ENCODE results near the gene ROBO1.

ROBO1 gene

DNA sequence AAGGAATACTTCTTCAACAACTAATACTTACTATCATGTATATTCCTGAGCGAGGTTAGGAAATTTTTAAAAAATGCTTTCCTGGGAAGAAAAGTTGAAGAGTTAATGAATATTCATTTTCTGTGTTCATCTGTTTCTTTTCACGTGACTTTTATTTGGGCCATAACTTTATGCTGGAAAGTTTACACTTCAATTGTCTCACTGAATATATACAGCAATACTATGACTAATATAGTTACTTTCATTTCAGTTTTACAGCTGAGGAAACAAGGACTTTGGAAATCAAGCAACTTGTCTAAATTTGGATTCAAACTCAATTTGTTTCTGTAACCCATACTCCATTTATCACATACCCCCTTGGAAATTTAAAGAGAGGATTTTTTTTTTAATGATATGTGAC is 894.2 kb downstream of the ROBO1 start:
- DNase-seq (ENCODE audit: low read depth) = no peak

DNA sequence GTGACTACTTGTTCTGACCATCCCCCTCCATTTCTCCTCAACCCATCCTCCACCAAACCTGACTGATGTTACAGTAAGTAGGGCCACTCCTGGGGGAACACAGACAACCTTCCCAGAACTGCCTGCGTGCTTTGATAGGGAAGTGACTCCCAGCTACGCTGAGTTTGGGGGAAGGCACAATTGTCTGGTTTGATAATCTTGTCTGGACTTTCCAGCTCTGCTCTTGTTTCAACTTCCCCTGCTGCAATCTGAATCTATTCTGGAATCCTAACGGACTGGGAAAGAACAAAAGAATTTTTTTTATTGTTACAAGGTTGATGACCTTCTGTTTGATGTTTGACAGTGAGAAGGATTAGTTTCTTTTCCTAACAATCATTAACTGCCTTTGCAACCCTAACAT is 895.6 kb downstream of the ROBO1 start:
- DNase-seq (ENCODE audit: low read depth) = no peak

DNA sequence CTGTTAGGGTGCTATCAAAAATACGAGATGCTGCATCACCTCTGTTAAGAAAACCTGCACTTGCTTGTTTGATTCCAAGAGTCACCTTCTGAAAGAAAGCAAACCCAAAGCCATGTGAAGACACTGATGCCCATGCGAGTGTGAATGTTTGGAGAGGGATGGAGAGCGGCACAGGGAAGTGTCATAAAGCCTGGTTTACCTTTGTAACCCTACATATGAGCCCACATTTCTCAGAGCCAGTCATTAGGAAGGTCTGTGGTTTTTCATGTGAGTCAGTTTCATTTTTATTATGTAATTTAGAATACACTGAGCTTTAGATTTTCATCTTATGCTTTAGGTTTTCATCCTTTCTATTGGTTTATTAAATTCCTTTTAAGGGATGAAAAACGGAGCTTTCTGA is 896.8 kb downstream of the ROBO1 start:
- DNase-seq (ENCODE audit: low read depth) = no peak

DNA sequence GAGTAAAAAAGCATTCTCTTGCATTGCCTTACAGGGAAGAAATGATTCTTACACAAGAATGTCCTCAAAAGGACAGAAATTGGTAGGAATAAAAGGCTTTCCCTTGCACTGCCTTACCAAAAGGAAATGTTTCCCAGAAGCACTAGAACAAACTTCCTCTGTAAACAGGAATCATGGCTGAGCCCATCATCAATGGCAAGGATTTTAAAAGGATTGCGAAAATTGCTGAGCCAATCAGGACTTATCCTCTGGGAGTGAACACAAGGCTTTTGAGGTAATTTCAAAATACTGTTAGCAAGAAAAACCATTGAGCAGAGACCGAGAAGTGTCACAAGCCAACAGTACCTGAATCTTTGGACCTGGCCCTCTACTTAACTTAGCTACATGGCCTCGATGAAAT is 897.3 kb downstream of the ROBO1 start:
- no peak for DNase-seq (ENCODE audit: low read depth)

DNA sequence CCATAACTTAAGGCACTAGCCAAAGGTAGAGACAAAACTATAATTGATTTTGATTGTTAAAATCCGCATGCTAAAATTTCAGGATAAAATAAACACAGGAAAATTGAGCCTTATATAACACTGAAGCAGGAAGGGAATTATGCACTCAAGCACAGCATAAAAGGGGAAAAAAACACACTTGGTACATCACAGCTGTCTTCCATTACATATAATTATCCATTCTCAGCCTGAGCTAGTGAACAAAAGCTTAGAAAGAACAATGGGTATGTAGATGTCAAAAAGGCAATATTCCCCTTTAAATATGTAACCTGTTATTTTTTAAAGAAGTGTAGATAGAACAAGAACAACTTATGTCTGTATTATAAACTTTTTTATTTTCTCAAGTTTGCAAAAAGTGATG is 899.2 kb downstream of the ROBO1 start:
- DNase-seq (ENCODE audit: low read depth) = no peak

DNA sequence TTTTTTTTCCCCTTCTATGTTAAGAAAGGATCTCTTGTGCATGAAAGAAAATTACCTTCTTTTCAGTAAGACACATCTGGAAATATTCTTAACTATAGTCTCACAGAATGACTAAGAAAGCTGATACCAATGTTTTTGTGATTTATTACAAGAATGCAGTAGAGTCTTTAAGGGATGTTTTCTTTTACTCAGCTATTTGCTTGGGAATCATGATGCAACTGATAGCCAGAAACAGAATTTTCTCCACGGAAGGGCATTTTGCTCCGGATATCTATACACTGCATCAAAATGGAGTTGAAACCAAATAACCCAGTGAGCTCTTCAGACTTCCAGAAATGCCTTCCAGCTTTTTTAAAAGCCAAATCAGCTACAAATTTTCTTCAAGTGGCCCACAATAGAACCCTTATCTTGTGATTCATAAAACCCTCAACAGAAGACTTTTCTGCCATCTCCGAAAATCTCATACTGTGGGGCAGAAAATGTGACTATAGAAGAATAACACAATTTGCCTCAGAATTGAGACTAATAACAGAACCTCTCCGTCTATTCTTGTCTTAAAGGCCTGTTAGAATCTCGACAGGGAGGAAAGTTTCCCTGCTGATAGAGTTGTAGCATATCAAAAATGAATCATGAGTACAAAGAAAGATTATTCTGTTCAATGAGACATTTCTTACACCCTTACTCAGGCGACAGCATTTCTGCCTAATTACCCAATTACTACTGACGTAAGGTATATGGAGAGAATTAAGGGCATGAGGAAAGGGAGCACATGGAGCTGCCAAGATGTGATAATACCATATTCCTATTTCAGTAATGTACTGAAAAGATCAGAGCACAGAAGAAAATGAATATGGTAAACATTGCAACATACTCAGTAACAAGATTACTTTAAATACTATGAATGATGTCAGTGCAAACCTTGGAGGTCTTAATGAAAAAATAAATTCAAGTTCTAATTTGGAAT is 900.1 kb downstream of the ROBO1 start:
- no peak for DNase-seq (ENCODE audit: low read depth)

DNA sequence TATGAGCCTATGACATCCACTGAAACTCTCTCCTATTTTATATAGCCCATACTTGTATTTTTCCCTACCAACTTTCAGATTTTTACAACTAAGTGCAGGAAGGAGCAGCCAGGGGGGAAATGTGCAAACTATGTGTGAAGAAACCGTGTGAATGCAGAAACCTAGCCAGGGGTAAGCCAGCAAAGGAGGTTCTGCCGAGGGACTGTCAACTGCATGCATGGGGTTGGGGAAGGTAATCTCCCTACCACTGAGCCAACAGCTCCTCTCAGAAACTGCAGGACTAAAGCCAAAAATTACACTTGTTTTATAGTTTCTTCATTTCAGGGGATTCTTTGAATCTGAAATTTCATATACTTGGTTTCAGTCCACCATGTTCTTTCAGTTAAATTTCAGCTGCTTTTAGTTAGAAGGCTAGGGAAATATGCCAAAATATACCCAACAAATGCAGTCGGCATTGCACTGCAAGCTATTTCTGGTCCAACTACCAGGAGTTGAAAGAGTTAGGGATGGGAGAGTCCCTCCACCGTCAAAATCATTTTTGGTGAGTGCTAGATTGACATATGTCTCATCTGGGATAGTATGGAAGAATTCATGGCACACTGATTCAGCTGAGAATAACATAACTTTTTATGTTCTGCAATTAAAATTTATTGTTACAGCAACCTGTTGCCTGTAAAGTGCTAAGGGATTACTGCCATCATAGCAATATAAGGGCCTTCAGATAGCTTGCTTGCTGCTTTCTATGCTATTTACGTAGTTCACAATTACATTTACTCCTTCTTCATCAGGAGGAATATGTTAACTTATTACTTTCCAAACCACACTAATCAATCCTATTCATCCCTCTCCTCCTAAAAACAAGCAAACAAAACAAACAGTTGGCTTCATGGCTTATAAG is 904.2 kb downstream of the ROBO1 start:
- DNase-seq (ENCODE audit: low read depth) = no peak

DNA sequence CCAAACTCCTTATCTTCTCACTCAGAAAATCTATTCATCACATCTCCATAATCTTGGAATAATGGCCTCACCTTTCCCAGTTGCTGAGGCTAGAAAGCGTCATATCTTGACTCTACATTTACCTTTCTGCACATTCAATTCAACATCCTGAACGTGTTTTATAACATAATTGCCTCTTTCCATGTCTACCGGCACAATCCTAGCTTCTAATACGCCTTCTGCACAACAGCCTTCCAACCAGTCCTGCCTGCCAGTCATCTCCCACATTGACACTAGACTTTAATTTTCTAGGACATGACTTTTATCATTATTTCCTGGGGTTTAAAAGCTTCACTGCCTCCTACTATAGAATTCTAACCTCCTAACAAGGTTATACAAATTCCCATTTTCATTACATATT is 906.6 kb downstream of the ROBO1 start:
- DNase-seq (ENCODE audit: low read depth) = no peak

DNA sequence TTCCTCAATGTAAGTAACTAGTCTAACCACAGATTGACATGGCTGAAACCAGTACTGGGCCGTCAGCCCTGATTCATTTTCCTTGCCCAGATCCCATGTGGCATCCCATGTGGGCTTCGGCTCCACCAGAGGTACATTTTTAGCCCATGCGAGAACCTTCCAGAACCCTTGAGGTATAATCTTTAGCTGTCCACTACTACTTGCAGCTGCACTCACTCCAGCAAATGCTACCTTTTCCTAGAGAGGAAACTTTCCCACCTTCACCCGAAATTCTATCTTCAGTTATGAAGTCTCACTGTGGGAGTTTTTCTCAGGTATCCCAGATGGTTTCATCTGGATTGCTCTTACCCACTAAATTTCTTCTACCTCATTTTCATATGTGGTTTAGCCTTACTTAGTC is 907.2 kb downstream of the ROBO1 start:
- DNase-seq (ENCODE audit: low read depth) = no peak

DNA sequence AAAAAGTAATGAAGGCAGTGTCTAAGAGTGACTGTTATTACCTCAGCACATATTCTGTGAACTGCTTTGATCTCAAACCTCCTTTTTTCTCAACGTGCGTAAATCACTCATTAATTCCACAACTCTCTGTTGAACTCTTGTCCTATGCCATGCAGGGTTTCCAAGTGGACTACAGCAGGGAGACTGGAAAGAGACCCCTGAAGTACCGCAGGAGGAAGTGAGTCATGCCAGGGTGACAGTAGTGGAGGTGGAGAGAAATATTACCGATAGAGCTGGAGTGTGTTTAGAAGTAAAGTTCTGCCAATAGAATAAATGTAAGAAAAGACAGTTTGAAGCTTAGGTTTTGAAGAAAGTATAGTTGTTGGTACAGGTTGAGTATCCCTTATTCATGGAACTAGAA is 908.9 kb downstream of the ROBO1 start:
- DNase-seq (ENCODE audit: low read depth) = no peak

DNA sequence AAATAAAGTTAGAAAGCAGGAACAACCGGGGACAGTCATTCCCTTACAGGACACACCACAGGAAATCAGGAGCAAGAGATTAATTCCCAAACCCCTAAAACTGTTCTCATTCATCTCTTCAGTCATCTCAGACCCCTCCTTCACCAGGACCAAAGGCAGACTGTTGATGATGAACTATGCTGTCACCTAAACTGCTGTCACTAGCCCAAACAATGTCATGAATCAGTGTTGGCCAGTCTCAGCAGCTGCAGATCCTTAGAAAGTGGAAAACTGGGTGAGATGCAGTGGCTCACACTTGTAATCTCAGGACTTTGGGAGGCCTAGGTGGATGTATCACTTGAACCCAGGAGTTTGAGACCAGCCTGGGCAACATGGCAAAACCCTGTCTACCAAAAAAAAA is 909.6 kb downstream of the ROBO1 start:
- no peak for DNase-seq (ENCODE audit: low read depth)

DNA sequence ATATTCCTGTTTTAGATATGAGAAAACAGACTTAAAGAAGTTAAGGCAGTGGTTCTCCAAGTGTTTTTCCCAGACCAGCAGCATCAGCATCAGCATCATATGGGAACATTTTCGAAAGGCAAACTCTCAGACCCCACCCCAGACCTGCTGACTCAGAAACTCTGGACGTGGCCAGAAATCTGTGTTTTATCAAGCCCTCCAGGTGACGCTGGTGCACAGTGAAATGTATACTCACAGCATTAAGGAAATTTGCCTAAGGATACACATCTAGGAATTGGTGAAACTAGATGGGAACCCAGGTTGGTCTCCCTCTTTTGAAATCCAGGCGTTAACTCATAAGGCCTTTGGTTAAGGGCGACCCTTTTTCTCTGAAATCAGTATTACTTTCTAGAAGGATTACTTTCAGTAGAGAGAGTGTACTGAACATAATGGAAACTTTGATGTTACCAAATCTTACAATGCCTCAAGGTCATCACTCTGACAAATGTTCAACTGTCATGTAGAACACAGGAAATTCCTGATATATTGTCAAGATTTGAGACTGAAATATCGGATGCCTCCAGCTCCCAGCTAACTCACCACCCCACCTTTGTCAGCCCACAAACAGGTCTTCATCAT is 910.2 kb downstream of the ROBO1 start:
- DNase-seq (ENCODE audit: low read depth) = no peak

DNA sequence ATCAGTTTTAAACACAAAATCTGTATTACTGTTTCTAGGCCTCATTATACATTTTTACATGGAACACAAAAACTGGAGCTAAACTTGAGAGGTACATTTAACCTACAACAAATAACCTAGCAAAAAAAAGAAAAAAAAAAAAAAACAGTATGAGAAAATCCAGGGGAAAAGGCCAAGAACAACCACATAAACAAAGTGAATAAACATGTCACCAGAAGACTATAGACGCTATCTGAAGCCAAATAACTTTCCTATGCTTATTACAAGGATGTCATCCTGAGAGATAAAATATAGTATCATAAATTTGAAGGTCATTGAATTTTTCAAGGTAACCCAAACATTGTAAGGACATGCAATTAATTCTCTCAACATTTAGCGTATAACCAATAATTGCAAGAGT is 911.6 kb downstream of the ROBO1 start:
- DNase-seq (ENCODE audit: low read depth) = no peak

DNA sequence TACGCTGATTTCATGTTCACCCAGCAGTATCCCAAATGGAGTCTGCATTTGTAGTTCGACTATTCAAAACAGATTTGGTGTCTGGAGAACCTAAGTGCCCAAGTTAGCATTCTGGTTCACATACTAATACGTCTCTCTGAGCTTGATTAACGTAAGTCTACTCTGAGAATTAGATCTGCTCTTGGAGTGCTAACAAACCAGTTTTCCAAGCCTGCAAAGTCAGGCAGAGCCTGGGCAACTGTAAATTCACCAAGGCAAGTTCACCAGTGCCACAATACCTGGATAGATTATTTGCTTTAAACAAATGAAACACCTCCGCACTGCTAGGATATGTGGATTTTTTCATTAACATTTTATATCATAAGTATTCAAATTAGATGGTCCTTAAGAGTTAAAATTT is 912.6 kb downstream of the ROBO1 start:
- DNase-seq (ENCODE audit: low read depth) = no peak

DNA sequence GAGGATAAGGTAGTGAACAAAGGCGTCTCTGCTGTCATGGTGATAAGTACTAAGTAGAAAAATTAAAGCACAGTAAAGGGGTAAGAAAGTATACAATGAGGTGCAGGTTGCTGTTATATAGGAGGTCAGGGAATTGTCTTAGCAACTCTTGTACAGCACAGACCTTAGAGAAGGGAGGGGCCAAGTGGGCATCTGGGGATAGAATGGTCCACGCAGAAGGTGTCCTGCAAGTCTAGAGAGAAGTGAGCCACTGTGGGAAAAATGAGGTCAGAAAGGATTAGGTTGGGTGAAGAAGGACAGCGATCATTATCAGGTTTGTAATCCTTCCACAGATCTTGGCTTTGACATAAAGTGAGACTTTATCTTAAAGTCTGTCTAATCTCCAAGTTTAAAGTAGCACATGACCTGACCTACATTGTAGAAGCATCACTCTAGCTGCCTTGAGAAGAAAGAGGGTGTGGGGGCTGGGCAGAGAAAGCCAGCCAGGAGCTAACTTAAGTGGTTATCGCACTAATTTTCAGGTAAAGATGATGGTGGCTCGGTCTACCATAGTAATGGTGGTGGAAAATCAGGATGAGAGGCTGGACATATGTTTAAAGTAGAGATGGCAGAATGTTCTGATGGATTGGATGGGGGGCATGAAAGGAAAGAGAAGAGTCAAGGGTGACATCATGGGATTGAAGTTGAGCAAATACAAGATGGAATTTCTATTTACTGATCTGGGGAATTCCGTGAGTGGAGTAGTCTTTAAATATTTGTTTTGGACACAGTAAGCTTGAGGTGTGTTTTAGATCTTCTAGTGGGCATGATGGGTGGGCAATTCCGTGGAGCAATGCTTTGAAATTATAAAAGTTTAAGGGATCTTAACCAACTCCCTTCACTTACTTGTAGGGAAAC is 919.2 kb downstream of the ROBO1 start:
- DNase-seq (ENCODE audit: low read depth) = no peak

DNA sequence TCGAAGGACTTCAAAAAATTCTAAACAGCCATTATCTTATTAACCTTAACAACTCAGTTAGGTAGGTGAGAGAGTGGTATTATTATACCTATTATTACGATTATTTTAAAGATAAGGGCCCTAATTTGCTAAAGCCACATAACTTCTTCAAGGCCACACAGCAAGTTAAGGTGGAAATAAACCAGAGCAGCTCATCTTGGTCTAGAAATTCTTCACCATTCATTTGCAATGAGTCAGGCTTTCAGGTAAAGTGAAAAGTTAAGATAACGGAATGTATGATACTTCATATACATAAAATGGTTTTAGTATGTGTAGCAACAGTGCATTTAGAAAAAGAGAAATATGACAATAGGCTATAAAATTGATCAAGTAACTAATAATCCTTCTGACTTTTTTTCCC is 920.2 kb downstream of the ROBO1 start:
- no peak for DNase-seq (ENCODE audit: low read depth)

DNA sequence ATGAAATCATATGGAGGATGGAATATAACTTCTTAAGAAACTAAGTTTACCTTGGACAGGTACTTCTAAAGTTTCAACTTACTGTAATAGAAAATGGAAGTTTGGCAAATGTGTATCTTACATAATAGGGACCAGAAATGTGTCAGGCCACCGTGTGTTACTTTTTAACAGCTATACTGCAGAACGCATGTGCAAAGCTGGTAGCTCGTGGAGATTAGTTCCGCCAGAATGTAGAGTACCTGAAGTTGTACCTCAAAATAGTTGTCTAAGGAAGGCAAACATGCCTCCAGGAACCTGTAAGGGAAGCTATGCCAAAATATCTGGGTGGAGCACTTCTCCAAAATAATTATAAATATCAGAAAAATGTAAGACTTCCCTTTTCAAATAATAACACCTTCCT is 920.6 kb downstream of the ROBO1 start:
- DNase-seq (ENCODE audit: low read depth) = no peak

DNA sequence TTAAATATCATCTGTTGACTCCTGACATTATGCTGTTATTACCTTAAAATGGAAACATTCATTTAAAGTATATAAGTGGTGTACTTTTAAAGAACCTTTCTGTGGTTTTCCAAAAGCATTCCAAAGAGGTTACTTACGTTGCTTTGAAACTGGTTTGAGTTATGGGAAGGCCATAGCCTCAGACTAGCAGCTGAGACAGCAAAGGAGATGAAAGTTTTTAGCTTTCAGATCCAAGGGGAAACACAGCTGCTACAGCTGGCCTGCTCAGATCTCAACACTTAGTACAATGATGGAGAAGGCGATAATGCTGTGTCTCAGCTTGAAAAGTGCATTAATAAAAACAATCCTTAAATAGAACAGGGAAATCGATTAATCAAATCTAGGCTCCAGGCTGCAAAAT is 921.1 kb downstream of the ROBO1 start:
- no peak for DNase-seq (ENCODE audit: low read depth)

DNA sequence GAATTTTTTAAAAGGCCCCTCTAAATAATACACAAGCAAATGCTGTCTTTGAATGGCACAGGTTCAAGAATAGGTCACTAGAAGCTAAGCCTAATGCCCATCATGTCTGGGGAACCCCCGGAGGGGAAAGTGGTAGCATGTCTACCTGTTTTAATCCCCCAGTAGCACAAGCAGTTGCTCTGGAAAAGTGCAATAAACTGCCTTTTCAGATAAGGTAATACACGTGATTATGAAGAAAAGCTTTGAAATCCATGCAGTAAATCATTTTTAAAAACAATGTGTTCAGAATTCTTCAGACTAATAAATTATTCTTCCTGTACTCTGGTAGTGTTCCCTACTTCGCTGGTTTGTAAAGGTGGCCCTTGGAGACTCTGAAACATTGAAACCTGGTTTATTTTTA is 922.2 kb downstream of the ROBO1 start:
- DNase-seq (ENCODE audit: low read depth) = no peak

DNA sequence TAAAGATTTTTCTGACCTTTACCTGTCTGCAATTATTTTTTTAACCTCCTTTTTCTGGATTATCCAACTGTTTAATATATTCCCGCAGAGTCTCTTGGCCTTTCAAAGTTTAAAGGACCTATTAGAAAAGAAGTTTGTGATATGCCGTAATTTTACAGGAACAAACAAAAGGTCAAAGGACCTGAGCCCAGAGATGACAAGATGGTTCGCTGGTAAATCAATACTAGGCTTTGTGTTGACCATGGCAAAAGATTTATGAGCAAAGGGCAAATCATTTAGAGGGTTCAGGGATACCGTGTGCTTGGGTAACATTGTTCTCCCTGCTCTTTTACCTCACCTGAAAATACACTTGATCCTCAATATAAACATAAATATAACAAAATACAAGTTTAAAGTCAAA is 923.5 kb downstream of the ROBO1 start:
- no peak for DNase-seq (ENCODE audit: low read depth)

DNA sequence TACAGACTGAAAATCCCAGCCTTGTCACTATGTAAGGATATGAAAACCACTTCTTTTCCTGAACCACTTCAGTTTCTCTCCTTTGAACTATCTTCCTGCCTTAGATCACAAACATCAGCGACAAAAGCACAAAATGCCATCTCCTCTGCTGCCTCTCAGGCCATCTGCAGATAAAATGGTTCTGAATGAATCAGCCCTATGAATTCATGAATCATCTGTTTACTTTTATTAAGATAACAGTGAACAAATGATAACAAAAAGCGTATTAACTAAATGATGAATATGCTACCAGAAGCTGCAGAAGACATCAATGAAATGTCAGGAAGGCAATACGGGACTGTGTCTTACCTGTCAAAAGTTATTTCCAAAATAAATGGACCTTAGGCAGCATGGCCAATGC is 928.1 kb downstream of the ROBO1 start:
- no peak for DNase-seq (ENCODE audit: low read depth)

DNA sequence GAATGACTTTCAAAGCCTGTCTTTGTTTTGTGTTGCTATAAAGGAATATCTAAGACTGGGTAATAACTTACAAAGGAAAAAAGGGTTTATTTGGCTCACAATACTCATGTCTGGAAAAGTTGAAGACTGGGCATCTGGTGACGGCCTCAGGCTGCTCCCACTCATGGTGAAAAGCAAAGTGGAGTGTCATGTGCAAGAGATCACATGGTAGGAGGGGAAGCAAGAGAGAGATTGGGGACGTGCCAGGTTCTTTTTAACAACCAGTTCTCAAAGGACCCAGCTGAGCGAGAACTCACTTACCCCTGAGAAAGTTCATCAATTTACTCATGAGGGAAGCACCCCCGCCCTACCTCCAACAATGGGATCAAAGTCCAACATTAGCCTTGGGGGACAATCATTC is 929.4 kb downstream of the ROBO1 start:
- no peak for DNase-seq (ENCODE audit: low read depth)
